Measurements from ENCODE around the gene KATNBL1.

DNA sequence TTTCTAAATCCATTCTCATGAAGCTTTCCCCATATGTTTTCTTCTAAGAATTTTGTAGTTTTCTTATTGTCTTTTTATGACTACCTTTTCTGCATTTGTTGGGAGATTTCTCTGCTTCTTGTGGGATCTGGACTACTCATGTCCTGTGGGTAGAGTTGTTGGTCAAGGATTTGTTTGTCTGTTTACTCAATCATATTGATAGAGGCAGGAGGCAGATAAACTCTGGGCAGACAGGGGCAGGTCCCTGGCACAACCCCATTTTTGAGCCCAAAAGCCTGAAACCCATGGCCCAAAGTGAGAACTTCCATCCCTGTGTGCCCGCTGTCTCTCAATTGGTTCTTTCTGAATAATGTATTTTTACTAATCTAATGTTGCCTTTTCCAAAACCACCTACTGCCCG lies 95.7 kb downstream of the KATNBL1 start:
- TF ChIP-seq EZH2 (IDR thresholded peaks at IDR 0.05), result no peak
- TF ChIP-seq POLR2AphosphoS5 (IDR thresholded peaks at IDR 0.05; ENCODE audit: borderline replicate concordance, low read depth, low read length), result no peak
- TF ChIP-seq FOXP2 (optimal IDR thresholded peaks at IDR 0.05; ENCODE audit: control extremely low read depth, extremely low read length, insufficient read depth), result no peak

All from SK-N-MC (cell line).